Renal cortical epithelial cell (primary cell): ENCODE results near the gene HOXC4. TPM values are rescaled to one million over a fixed set of nuclear protein-coding genes. Genes with fewer than 3 reads are reported as not detected.

Experiments
- DNase-seq: peaks from one replicate; pipeline ENCODE4 v3.0.0-alpha.2; 2011; ENCODE audit warnings: low read depth
- total RNA-seq: library from RNA; depleted of rRNA; stranded (reverse); fragments of >200 nt; gene quantifications from 2 replicates; pipeline ENCODE4 v1.2.3, GENCODE V29; 2014

HOXC4 gene
- total RNA-seq = 0.52 and 1.5 TPM in 2 replicates

- DNase-seq = peak; percentile 48
These were observed at the start of gene HOXC4 for GRCh38 chr12:54053751-54054741. HOXC4 (plus strand) TSS chr12:54053835; CDS start chr12:54053923, 88 bp downstream.

GRCh38 chr12:54004063-54004840 lies 49.4 kb upstream of the HOXC4 start:
- DNase-seq = no peak

- DNase-seq = no peak
These were observed 48.6 kb upstream of the HOXC4 start for GRCh38 chr12:54004841-54005530.

DNA sequence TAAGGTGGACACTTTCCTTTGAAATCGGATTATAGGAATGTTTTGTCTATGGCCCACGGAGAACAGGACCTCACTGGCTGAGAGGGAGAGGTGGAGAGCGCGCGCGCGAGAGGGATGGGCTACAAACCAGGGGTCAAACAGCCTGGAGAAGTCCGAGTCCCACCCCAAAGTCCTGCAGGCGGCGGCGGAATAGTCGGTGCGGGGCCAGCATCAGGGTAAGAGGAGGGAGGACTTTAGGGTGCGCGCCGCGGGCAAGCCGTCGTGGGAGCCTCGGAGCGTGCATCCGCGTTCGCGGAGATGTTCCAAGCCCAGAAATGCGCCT lies 48.1 kb upstream of the HOXC4 start:
- DNase-seq = no peak

GRCh38 chr12:54005853-54006558 lies 47.6 kb upstream of the HOXC4 start:
- no peak for DNase-seq

DNA sequence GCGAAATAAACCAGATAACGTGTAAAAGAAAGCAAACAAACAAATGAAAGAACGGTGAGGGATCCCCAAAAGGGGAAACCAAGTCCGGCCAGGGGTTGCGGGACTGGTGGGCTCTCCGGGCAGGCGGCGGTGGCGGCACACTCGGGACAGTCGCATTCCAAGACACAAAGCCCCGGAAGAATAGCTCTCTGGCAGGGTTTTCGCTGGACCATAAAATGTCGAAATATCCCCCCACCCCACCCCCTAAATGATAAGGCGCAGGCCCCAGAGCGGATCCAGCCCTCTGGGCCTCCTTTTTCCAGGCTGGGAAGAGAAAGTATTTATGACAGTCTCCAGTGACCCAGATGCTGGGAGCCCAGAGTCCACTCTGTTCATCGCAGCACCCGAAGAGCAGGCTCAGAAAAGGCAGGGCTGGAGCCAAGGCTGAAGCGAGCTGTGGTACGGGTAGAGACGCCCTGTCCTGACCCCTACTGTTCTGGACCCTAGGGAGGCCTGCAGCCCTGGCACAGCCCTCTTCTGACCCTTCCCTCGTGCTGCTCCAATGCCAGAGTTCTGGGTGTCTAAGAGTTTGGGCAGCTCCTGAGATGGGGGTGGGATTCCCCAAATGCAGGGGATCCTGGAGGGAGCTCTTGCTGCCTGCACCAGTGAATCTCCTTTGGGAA lies 46.9 kb upstream of the HOXC4 start:
- no peak for DNase-seq

- no peak for DNase-seq
These were observed 45.9 kb upstream of the HOXC4 start for GRCh38 chr12:54007538-54008259.

DNA sequence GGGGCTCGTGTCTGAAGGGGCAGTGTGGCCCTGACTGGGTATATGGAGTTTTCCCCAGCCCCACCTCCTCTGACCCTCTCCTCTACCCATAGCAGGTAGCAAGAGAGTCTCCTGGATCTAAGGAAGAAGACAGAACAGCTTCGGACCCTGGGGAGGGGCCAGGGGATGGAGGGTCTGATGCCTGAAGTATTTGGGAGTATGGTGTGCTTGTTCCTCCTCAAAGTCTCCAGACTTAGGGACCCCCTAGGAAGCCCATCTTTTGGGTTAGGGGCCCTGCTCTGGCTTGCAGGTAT lies 45.4 kb upstream of the HOXC4 start:
- no peak for DNase-seq

DNA sequence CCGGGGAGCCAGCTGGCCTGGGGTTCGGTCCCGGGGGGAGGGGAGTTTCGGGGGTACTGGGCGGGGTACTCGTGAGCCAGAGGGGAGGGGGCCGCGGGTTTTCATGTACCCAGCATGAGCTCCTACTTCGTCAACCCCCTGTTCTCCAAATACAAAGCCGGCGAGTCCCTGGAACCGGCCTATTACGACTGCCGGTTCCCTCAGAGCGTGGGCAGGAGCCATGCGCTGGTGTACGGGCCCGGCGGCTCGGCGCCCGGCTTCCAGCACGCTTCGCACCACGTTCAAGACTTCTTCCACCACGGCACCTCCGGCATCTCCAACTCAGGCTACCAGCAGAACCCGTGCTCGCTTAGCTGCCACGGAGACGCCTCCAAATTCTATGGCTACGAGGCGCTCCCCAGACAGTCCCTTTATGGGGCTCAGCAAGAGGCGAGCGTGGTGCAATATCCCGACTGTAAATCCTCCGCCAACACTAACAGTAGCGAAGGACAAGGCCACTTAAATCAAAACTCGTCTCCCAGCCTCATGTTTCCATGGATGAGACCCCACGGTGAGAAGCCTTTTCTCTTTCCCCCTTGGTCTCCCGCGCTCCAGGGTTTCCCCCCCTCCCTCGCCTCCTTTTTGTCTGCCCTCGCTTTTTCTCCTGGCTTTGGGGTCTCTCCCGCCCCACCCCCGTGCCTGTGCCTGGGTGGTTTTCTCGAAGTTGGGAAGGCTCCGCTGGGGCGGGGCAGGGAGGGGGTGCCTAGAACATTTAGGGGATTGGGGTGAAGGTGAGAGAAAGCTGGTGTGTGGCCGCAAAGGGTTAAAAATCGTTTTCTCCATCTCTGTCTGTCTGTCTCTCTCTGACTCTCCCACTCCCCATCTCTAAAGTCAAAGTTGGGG lies 44.2 kb upstream of the HOXC4 start:
- DNase-seq = no peak

DNA sequence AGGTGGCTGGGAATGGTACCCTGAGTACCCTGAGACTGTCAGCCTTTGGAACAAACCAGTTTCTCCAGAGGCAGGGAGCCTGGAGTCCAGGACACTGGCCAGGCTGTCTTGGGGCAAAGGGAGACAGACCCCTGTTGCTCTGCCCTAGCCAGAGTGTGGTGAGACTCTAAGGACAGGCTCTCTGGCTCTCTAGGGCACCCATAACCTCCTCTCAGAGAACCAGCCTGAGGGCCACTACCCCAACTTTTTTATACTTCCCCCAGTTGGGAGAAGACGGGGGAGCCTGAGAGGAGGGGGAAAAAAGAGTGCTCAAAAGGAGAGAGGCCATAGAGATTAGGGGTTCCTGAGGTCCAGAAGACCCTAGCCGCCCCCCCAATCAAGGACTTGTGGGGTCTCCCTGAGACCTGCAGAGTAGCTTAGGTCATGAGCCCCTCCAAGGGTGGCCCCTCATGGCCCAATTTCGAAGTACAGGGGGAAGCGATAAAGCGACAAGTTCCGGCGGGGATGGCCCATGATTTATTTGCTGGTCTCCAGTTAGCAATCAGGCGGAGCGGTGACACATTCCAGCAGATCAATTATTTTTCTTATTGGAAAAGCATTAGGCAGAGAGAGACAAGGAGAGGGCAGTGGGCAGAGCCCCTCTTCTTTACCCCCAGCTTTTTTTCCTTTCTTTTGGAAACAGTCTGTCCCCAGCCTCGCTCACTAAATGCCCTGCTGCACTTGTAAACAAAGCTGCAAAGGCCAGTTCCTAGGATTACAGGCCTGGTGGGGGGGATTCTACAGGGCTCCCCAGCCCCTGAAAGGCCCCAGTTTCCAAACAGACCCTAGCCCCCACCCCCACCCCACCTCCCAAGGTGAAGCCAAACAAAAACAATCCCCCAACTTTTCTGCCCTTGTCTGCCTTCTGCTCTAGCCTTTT lies 43.3 kb upstream of the HOXC4 start:
- no peak for DNase-seq

- no peak for DNase-seq
These were observed 42.5 kb upstream of the HOXC4 start for GRCh38 chr12:54010972-54011664.

DNA sequence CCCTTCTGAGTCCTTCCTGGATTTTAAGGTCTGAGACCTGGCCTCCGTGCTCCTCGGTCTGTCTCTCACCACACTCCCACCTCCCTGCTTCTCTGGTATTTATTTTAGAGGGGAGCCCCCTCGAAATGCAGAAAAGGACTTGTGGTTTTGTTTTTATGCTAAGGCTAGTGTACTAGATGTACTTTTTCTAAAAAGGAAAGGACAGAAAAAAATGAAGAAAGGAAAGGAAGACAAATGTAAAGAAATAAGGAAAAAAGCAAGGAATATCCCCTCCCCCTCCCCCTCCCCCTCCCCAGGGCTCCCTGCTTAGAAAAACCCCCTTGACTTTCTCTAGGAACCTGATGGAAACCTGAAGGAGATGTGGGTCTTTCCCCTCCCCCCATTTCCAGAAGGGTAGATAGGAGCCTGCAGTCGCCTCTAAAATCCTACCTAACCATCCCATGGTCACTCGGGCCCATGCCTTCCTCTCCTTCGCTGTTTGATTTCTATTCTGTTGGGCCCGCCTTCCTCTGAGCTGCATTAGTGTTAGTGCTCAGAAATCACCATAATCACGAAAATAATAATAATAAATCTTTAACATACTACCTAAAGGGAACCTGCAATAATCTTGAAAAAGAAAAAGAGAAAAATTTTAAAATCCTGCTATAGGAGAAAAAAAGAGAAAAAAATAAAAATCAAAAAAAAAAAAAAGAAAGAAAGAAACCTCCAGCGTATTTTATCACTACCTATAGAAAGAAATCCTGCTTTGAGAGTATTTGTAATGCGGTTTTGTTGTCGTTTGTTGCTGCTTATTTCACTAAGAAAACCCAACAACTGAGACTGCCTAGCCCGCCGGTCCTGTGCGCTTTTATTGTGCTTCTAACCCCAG lies 41.7 kb upstream of the HOXC4 start:
- no peak for DNase-seq

GRCh38 chr12:54012631-54013409 lies 40.8 kb upstream of the HOXC4 start:
- DNase-seq = no peak

DNA sequence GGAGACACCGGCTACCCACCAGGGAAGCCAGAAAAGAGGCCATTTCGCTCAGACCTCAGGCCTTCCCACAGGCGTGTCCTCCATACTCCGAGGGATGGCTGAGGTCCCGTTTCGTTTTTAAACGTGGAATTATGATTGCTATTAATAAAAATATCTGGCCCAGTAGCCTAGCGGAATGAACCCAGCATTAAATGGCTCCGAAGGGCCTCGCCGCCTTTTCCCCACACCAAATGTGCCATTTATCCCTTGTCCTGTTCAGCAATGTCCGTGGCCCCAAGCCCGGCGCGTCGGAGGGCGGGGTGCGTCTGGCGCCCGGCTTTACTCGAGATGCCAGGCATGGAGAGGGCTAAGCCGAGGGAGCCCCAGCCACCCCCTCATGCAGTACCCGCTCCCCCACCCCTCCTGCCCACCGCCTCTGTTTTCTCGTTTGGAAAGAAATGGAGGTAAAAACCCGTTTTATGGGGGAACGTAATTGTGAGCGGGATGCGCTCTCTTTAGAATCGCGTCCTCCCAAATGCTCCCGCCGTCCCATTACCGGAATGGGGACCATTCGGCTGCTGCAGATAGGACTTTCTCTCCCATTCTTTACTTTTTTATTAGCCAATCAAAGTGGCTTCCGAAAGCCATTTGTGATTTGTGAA lies 39.1 kb upstream of the HOXC4 start:
- no peak for DNase-seq
